CD4-positive, alpha-beta T cell treated with Interferon gamma for 1 hour (primary cell): ENCODE data around the gene TCF7L2.

Source experiments
- DNase-seq: peaks from one replicate; pipeline ENCODE4 v3.0.0-alpha.2; 2020

The TCF7L2 gene

GRCh38 chr10:112967200-112967599 lies 17.2 kb downstream of the TCF7L2 start:
- DNase-seq, result no peak

GRCh38 chr10:112969131-112969530 lies 19.1 kb downstream of the TCF7L2 start:
- no peak for DNase-seq

DNA sequence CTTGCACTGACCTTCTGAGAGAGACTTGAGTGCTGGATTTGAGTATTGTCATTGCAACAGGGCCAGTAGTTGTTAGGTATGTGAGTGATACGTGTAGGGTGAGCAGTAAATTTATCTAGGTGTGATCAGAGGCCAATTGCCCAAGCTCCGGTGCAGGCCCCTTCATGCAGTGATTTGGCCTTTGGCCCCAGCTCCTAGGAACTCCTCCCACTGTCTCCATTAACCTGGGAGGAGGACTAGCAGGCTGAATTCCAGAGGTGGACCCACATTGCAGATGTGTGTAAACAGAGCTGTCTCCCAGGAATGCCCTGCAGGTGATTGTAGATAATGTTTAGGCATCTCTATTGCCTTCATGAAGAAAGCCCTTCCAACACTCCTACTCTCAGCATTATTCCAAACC lies 19.5 kb downstream of the TCF7L2 start:
- no peak for DNase-seq

GRCh38 chr10:112970021-112970420 lies 20.0 kb downstream of the TCF7L2 start:
- no peak for DNase-seq

DNA sequence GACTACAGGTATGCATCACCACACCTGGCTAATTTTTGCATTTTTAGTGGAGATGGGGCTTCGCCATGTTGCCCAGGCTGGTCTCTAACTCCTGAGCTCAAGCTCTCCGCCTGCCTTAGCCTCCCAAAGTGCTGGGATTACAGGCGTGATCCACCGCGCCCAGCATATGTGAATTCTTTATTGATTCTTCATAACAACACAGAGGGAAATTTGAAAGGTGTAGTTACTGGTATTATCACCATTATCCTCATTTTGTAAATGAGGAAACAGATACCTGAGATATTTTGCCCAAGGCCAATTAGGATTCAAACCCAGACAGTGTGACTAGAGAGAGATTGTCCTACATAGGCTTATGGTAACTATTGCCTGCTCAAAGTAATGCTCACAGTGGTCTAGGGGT lies 22.6 kb downstream of the TCF7L2 start:
- DNase-seq, result no peak

GRCh38 chr10:112973046-112973445 lies 23.0 kb downstream of the TCF7L2 start:
- no peak for DNase-seq

GRCh38 chr10:112973805-112974204 lies 23.8 kb downstream of the TCF7L2 start:
- DNase-seq, result no peak

DNA sequence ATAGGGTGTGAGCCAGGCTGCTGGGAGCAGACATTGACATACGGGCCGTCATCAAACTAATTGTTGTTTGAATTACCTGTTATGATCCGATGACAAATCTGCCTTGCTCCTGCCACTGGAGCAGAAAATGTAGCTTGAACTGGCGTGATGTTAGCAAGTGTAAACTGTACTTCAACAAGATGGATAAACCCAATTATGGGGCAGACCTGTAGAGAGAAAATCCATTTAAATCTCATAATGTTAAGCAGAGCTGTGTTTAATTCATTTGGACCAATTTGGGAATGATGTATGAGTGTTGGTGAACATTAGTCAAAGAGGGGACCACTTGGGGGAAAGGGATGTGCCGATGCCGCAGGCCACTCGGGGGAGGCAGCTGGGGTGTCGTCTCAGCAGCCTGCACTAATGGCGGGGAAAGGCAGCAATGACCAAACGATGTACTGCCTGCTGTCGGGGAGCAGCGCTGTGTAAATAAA lies 27.4 kb downstream of the TCF7L2 start:
- DNase-seq, result no peak

DNA sequence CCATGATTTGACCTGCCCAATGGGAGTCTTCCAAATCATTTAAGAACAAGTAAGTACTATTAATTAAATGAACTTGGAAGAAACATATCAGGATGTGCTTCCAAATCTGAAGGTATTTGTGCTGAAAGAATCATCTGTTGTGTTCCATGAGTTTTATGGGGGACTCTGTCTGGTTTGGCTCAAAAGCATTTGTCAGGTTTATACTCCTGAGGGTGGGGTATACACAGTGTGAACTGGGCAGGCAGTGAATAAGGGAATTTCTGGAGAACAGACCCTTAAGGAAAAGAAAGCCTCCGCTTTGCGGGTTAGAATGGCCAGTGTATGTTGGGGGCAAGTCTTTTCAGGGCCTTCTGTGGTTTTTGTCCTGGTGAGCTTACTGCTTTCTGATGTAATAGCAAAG lies 29.9 kb downstream of the TCF7L2 start:
- DNase-seq, result no peak

DNA sequence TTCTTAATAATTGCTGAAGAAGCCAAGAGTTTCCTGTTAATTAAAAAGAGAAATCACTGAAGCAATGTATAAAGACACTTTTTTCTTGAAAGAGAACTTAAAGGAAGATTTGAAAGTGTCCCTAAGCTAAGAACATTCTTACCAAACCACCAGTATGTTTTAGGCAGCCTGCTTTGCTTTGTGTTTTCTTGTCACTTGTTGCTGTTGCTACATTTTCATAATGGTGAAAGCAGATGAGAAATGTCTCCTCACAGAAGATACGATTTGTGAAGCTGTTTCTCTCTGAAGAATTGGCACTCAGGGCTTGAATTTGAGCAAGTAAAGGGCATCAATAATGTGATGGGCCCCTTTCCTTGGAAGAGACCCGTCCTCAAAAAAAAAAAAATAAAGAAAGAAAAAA lies 30.9 kb downstream of the TCF7L2 start:
- no peak for DNase-seq

DNA sequence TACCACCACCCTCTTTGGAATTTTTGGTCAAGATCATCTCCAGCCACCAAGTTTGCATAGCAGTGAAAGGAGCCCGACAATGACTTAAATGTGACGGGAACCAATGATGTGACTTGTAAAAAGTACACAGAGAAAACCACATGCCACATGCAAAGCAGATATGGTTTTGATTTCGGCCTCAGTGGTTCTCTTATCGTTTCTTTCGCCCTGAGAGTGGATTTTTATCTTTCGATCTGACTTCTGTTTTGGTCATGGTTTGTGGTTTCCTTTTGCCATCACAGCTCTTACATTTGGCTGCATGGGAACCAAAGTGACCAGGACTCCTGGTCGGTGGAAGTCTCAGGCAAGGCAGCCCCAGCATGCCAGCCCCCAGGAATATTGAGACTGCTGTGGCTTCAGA lies 31.5 kb downstream of the TCF7L2 start:
- DNase-seq, result no peak

GRCh38 chr10:112983444-112984056 lies 33.5 kb downstream of the TCF7L2 start:
- no peak for DNase-seq

DNA sequence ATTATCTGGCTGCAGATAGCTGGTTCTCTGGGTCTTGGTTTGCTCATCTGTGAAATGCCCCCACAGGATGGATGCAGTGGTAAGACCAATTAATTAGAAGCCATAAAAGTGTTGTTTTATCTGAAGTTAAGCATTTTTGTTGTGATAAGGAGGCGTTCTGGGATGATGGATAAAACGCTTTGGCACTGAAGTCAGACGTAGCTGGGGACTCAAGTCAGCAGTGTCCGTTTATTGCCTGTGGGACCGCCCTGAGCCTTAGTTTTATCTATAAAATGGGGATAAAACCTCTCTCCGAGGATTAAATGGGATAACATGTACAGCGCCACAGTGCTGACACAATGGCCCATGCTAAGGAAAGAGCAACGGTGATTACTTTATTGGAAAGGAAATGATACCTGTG lies 34.7 kb downstream of the TCF7L2 start:
- DNase-seq, result no peak

GRCh38 chr10:112985690-112986543 lies 35.9 kb downstream of the TCF7L2 start:
- no peak for DNase-seq

DNA sequence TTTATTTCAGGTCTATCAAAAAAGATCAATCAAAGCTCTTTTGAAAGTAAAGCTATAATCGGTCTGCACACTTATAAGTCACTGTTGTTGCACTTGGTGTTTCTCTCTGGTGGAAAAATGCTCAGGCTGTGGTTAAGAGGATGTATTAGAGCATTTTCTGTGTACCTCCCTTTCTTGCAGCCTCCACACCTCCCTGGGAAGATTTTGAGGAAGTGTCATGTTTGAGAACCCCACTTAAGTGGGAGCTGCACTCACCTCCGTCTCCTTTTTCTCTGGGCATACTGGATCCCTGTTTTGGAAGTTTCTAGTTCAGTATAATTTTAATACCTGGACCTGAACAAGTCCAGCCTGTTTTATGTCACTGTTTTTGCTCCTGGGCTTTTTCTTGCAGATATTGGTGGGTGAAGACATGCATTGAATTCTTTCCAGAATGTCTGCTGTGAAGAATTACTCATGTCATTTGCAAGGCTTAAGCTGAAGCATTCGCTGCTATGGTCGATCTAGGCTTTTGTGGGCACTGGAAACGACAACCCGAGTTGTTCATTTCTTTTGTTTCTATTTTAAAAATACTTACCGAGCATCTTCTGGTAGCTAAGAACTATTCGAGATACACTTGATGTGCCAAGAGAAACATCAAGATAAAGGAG lies 36.6 kb downstream of the TCF7L2 start:
- DNase-seq, result no peak

DNA sequence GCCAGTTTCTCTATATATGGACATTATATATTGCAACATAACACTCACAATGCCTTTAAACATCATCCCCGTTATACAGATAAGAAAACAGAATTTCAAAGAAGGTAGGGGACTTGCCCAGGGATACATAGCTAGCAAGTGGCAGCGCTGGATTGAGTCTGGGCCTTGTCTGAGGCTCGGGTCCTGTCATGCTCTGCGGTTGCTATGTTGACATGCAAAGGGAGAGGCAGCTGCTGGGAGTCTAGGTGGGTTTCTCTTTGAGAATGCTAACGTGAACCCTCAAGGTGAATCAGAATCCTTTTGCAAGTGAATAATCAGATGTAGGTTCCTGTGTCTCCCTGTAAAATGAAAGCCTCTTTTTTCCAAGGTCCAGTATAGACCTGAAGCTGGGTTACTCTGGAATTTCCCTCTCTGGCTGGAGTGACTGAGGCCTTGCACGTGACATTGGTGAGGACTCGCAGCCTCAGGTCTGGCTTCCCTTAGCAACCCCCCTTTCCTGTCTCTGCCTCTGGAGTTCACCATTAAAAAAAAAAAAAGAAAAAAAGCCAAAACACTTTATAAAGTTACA lies 38.9 kb downstream of the TCF7L2 start:
- DNase-seq, result no peak

GRCh38 chr10:112989826-112990225 lies 39.8 kb downstream of the TCF7L2 start:
- DNase-seq, result no peak

DNA sequence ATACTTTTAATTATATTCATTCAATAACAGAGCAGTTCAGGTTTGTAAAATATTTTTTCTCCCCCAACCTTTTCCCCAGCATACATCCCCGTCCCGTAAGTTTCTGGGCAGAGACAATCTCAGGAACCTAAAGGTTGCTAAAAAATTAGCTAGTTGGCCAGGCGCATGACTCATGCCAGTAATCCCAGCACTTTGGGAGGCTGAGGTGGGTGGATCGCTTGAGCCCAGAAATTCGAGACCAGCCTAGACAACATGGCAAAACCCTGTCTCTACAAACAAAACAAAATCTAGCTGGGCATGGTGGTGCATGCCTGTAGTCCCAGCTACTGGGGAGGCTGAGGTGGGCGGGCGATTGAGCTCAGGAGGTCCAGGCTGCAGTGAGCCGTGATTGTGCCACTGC lies 40.2 kb downstream of the TCF7L2 start:
- DNase-seq, result no peak

- DNase-seq, result no peak
These were observed 41.9 kb downstream of the TCF7L2 start for GRCh38 chr10:112991888-112992491.

GRCh38 chr10:112996462-112996861 lies 46.4 kb downstream of the TCF7L2 start:
- no peak for DNase-seq

DNA sequence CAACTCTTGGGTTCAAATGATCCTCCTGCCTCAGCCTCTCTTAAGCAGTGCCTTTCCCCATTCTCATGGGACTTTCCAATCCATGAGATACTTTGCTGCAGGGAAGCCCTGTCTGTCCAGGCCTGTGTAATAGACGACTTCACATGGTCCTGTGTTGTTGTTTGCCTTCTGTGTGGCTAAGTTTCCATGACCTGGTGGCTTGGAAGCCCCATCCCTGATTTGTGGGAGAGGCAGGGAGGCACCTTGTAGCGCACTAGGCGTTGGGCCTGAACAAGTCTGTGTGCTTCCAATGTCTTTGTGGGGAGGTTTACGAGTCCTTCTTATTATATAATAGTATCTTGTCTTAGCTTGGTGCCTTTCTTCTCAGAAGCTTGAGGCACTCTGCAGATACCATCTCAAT lies 49.1 kb downstream of the TCF7L2 start:
- no peak for DNase-seq

DNA sequence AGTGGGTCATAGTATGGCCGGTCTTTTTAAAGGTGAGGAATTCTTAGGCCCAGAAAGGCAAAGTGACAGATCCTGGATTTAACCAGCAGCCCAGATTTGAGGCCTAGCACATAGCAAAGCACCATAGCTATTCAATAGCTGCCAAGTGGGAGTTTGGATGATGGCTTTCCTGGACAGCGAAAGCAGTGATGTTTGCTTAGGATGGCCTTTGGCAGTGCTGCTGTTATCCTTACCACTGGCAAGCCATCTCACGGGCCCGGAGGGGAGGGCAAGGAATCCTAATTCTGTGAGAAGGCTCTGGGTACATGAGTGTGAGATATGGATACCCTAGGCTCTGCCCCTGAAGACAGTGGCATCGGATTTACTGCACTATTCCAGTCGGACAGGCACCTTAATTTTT lies 50.4 kb downstream of the TCF7L2 start:
- DNase-seq, result no peak
